Chondrocyte (in vitro differentiated cells): ENCODE data around the gene BNC2. TPM values are rescaled to one million over a fixed set of nuclear protein-coding genes. Genes with fewer than 3 reads are reported as not detected.

ENCODE experiments used
- DNase-seq: peaks from one replicate; pipeline ENCODE4 v3.0.0; 2021; ENCODE audit warnings: mixed read lengths, low spot score
- H3K27ac Mint-ChIP-seq: one replicate; pipeline ENCODE4 v1.8.0; 2021; ENCODE audit warnings: mild to moderate bottlenecking, moderate library complexity, mixed read lengths; ENCODE audit not compliant: unreplicated experiment
- H3K27me3 Mint-ChIP-seq: 2 replicates; pipeline ENCODE4 v1.8.0; 2021; ENCODE audit warnings: low read depth, mixed read lengths
- H3K36me3 Mint-ChIP-seq: 2 replicates; pipeline ENCODE4 v1.8.0; 2021; ENCODE audit warnings: low read depth, mixed read lengths
- H3K4me1 Mint-ChIP-seq: 2 replicates; pipeline ENCODE4 v1.8.0; 2021; ENCODE audit warnings: low read depth, mild to moderate bottlenecking, mixed read lengths
- H3K4me3 Mint-ChIP-seq: one replicate; pipeline ENCODE4 v1.8.0; 2021; ENCODE audit warnings: mild to moderate bottlenecking, moderate library complexity, mixed read lengths; ENCODE audit not compliant: unreplicated experiment
- H3K9me3 Mint-ChIP-seq: 2 replicates; pipeline ENCODE4 v1.8.0; 2021; ENCODE audit warnings: low read depth, mixed read lengths
- total RNA-seq: library from RNA; stranded (reverse); gene quantifications from 3 replicates; pipeline ENCODE4 v1.2.1, GENCODE V29; 2021
- TF ChIP-seq, protein P1 (sequence below): fragments of 200-600 bp; sonication (generic); IDR thresholded peaks from 2 replicates; pipeline ENCODE4 v1.5.0; 2021; ENCODE audit warnings: antibody characterized with exemption, mild to moderate bottlenecking, moderate library complexity

The BNC2 gene
- total RNA-seq, 1 donor from 2014 or later, result 17.8 TPM

DNA sequence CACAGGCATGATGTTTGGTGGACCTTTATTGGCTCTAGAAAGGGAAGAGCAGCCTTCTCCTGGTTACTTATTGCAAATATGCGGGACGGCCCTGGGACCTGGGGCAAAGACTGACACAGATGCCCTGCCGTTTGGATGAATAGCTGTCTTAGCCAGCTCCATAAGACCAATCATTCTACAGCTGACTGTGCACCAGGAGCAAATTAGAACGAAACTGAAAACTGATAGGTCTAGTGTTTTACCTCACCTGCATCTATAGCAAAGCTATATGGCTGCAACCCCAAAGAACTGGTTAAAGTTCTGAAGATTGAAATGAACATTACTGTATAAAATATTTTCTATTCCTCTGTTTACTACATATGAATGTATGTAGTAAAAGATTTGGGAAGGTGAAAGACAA is 34.2 kb upstream of the BNC2 start:
- H3K4me3 Mint-ChIP-seq, result no peak overlapping the region
- no peak overlapping the region for H3K27ac Mint-ChIP-seq
- no peaks in the 10 kb centered on the region for H3K36me3 Mint-ChIP-seq
- H3K4me1 Mint-ChIP-seq, result peaks cover 6% of the 10 kb centered on the region
- TF ChIP-seq, protein P1, sequence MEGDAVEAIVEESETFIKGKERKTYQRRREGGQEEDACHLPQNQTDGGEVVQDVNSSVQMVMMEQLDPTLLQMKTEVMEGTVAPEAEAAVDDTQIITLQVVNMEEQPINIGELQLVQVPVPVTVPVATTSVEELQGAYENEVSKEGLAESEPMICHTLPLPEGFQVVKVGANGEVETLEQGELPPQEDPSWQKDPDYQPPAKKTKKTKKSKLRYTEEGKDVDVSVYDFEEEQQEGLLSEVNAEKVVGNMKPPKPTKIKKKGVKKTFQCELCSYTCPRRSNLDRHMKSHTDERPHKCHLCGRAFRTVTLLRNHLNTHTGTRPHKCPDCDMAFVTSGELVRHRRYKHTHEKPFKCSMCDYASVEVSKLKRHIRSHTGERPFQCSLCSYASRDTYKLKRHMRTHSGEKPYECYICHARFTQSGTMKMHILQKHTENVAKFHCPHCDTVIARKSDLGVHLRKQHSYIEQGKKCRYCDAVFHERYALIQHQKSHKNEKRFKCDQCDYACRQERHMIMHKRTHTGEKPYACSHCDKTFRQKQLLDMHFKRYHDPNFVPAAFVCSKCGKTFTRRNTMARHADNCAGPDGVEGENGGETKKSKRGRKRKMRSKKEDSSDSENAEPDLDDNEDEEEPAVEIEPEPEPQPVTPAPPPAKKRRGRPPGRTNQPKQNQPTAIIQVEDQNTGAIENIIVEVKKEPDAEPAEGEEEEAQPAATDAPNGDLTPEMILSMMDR, result no peak
- H3K9me3 Mint-ChIP-seq, result no peaks in the 10 kb centered on the region
- no peak for DNase-seq
- no peaks in the 10 kb centered on the region for H3K27me3 Mint-ChIP-seq

DNA sequence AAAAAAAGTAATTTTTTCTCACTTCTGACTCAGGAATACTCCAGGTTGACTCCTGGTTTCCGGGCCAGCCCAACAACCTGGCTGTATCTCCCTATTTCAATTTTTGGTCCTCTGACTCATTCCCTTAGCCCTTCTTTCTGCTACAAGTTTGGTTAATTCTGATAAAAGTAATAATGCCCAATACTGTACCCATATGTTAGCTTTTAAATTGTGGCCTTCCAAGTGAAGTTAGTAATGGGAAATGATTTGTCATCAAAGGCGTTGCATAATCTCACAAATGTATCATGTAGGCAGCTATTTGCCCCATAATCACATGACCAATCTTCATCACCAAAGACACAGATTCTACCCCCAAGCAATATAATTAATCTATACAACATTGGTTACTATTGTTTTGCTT is 31.1 kb upstream of the BNC2 start:
- TF ChIP-seq, protein P1, result no peak
- Mint-ChIP-seq H3K27ac (no peak overlapping the region), H3K36me3 (no peaks in the 10 kb centered on the region), H3K27me3 (no peaks in the 10 kb centered on the region), H3K9me3 (no peaks in the 10 kb centered on the region), H3K4me3 (no peak overlapping the region), H3K4me1 (peaks cover 17% of the 10 kb centered on the region)
- no peak for DNase-seq

DNA sequence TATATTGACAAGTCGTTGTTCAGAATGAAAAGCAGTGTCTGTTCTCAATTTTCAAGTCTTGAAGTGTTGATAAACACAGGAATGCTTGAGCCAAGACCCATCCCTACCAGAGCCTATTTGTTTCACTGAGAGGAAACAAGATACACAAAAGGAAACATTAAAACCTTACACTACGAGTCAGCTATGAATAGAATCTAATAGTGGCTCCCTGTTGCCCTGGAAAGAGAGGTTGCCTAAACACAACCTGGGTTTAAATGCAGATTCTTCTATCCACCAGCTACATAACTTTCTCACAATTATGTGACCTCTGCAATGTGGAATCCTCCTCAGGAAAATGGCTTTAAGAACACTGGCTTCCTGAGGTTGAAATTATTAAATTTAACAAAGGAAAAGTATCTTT is 29.1 kb upstream of the BNC2 start:
- no peak overlapping the region for H3K27ac Mint-ChIP-seq
- no peak for DNase-seq
- H3K36me3 Mint-ChIP-seq, result no peaks in the 10 kb centered on the region
- no peak overlapping the region for H3K4me3 Mint-ChIP-seq
- H3K4me1 Mint-ChIP-seq, result peaks cover 17% of the 10 kb centered on the region
- H3K27me3 Mint-ChIP-seq, result no peaks in the 10 kb centered on the region
- no peaks in the 10 kb centered on the region for H3K9me3 Mint-ChIP-seq
- TF ChIP-seq, protein P1, result no peak

DNA sequence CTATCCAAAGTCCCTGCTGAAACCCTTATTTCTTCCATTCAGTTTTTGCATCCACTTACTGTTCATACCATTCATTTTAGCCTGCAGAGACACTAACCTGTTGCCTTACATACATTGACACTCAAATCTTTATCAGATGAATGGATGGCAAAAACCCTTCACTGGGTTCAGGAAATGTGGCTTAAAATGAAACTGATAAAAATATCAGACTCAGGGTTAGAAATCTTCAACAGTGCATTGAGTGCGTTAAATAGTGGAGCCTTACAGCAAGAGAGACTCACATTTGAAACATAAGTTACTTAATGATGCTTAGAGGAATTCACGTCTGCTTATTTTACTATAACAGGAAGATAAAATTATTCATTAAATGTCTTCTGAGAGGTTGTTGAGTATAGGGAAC is 28.0 kb upstream of the BNC2 start:
- Mint-ChIP-seq H3K27me3 (no peaks in the 10 kb centered on the region), H3K36me3 (no peaks in the 10 kb centered on the region), H3K27ac (no peak overlapping the region), H3K4me1 (peaks cover 17% of the 10 kb centered on the region), H3K4me3 (no peak overlapping the region), H3K9me3 (no peaks in the 10 kb centered on the region)
- TF ChIP-seq, protein P1, result no peak
- no peak for DNase-seq

DNA sequence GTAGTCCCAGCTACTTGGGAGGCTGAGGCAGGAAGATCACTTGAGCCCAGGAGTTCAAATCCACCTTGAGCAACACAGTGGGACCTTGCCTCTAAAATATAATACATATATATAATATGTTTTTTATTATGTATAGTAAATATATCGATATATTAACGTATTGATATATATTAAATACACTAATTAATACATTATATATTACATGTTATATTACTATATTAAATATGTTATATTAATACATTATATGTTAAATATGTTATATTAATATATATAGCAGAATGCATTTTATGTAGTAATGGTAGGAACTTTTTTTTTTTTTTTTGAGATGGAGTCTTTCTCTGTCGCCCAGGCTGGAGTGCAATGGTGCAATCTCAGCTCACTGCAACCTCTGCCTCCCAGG is 18.1 kb upstream of the BNC2 start:
- TF ChIP-seq, protein P1, result no peak
- Mint-ChIP-seq H3K36me3 (no peaks in the 10 kb centered on the region), H3K9me3 (no peaks in the 10 kb centered on the region), H3K27me3 (no peaks in the 10 kb centered on the region), H3K4me3 (no peak overlapping the region), H3K27ac (no peak overlapping the region), H3K4me1 (peaks cover 4% of the 10 kb centered on the region)
- no peak for DNase-seq
